ENCODE data around the gene BABAM2.

GRCh38 chr2:28035816-28036215 is 145.3 kb downstream of the BABAM2 start:
- TF ChIP-seq CTCF (IDR thresholded peaks at IDR 0.05; ENCODE audit: low read depth, low read length) = no peak
- TF ChIP-seq POLR2A (IDR thresholded peaks at IDR 0.05; ENCODE audit: extremely low read depth, insufficient read length) = no peak
- TF ChIP-seq MAX (IDR thresholded peaks at IDR 0.05; ENCODE audit: low read depth, low read length) = no peak
